Measurements from ENCODE around the gene CYFIP1.

- TF ChIP-seq, protein P1, sequence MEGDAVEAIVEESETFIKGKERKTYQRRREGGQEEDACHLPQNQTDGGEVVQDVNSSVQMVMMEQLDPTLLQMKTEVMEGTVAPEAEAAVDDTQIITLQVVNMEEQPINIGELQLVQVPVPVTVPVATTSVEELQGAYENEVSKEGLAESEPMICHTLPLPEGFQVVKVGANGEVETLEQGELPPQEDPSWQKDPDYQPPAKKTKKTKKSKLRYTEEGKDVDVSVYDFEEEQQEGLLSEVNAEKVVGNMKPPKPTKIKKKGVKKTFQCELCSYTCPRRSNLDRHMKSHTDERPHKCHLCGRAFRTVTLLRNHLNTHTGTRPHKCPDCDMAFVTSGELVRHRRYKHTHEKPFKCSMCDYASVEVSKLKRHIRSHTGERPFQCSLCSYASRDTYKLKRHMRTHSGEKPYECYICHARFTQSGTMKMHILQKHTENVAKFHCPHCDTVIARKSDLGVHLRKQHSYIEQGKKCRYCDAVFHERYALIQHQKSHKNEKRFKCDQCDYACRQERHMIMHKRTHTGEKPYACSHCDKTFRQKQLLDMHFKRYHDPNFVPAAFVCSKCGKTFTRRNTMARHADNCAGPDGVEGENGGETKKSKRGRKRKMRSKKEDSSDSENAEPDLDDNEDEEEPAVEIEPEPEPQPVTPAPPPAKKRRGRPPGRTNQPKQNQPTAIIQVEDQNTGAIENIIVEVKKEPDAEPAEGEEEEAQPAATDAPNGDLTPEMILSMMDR (IDR thresholded peaks at IDR 0.05), result no peak
- no peak for TF ChIP-seq ZFX (IDR thresholded peaks at IDR 0.05; ENCODE audit: borderline replicate concordance)
Measured at GRCh38 chr15:22939652-22940061, 40.5 kb downstream of the CYFIP1 start.

All from 22Rv1 (cell line).